Activated T-helper 1 cell treated with anti-CD3 and anti-CD28 coated beads, Interleukin-12 subunit alpha, Interleukin-12 subunit beta, Interleukin-2, Interleukin-4 antibody, amounts not matched to agents 30 ng/mL and 10 ng/mL and 1 ng/mL, durations not matched to agents 14 hours and 24 hours and 36 hours (primary cell): Measurements from ENCODE around the gene ZYG11B. TPM values are rescaled to one million over a fixed set of nuclear protein-coding genes. Genes with fewer than 3 reads are reported as not detected.
"Not testable (repeated sequence)": the region's sequence is repeated elsewhere in the genome, so short reads cannot be mapped to it uniquely, and the experiment has no call there.

Experiments used
- DNase-seq: peaks from one replicate; pipeline ENCODE4 v3.0.0; 2021; ENCODE audit warnings: low spot score
- H3K27ac Mint-ChIP-seq: one replicate; pipeline ENCODE4 v1.8.0; 2021; ENCODE audit warnings: mild to moderate bottlenecking, mixed read lengths
- H3K27me3 Mint-ChIP-seq: one replicate; pipeline ENCODE4 v1.8.0; 2022; ENCODE audit warnings: mild to moderate bottlenecking, moderate library complexity, mixed read lengths; ENCODE audit not compliant: insufficient read depth
- H3K36me3 Mint-ChIP-seq: one replicate; pipeline ENCODE4 v1.8.0; 2021; ENCODE audit warnings: low read depth, mixed read lengths
- H3K4me1 Mint-ChIP-seq: one replicate; pipeline ENCODE4 v1.8.0; 2021; ENCODE audit warnings: low read depth, mixed read lengths
- H3K4me3 Mint-ChIP-seq: one replicate; pipeline ENCODE4 v1.8.0; 2021; ENCODE audit warnings: mild to moderate bottlenecking, moderate library complexity, mixed read lengths
- H3K9me3 Mint-ChIP-seq: one replicate; pipeline ENCODE4 v1.8.0; 2021; ENCODE audit warnings: mixed read lengths
- intact Hi-C: fragments of 100-400 bp; cut with micrococcal nuclease; formaldehyde crosslinking; loops from one replicate; pipeline ENCODE4 v1.15.1; 2024
- total RNA-seq: library from RNA; stranded (reverse); gene quantifications from 2 replicates; pipeline ENCODE4 v1.2.3, GENCODE V29; 2022

ZYG11B gene
- total RNA-seq, 1 donor from 2014 or later = 8.4 TPM

DNA sequence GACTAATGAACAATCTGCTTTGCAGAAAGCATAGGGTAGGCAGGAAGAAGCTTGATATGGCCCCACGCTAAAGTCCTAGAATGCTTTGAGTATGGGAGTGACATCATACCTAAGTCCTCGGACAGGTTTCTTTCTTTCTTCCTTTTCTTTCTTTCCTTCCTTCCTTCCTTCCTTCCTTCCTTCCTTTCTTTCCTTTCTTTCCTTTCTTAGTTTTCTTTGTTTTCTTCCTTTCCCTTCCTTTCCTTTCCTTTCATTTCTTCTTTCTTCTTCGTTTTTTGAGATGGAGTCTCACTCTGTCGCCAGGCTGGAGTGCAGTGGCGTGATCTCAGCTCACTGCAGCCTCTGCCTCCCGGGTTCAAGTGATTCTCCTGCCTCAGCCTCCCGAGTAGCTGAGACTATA, 67.5 kb downstream of the ZYG11B start:
- H3K9me3 Mint-ChIP-seq, DNase-seq, H3K27ac Mint-ChIP-seq, H3K4me1 Mint-ChIP-seq, H3K36me3 Mint-ChIP-seq, intact Hi-C loops, H3K4me3 Mint-ChIP-seq, H3K27me3 Mint-ChIP-seq: not testable (repeated sequence)

DNA sequence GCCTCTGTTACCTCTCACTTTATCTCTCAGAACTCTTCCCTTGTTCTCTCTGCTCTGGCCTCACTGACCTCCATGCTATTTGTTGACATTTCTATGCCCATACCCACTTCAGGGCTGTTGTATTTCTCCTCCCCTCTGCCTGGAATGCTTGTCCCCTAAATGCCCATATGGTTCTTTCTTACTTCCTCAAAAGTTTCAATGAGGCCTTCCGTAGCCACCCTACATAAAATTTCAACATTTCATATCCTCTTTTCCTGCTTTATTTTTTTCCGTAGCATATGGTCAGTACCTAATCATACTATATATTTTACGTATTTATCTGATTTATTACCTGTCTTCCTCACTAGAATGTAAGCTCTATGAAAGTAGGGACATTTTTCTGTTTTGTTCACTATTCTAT, 69.2 kb downstream of the ZYG11B start:
- no peaks in the 10 kb centered on the region for H3K9me3 Mint-ChIP-seq
- no peak for DNase-seq
- intact Hi-C loops = no loop called here
- no peaks in the 10 kb centered on the region for H3K27me3 Mint-ChIP-seq
- no peak overlapping the region for H3K4me3 Mint-ChIP-seq
- H3K4me1 Mint-ChIP-seq = no peaks in the 10 kb centered on the region
- peaks cover 5% of the 10 kb centered on the region for H3K36me3 Mint-ChIP-seq
- H3K27ac Mint-ChIP-seq = no peak overlapping the region

DNA sequence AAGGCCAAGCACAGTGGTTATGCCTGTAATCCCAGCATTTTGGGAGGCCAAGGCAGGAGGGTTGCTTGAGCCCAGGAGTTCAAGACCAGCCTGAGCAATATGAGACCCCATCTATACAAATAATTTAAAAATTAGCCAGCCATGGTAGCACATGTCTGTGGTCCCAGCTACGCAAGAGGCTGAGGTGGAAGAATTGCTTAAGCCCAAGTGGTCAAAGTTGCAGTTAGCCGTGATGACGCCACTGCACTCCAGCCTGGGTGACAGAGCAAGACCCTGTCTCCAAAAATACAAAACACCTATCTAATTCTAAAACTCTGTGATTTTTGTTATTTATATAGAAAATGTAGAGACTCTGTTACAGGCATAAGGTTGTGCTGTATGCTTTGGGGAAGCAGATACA, 72.1 kb downstream of the ZYG11B start:
- Mint-ChIP-seq H3K27me3 (no peaks in the 10 kb centered on the region), H3K9me3 (no peaks in the 10 kb centered on the region), H3K4me3 (no peak overlapping the region), H3K4me1 (no peaks in the 10 kb centered on the region), H3K36me3 (peaks cover 5% of the 10 kb centered on the region), H3K27ac (no peak overlapping the region)
- intact Hi-C loops = no loop called here
- DNase-seq = no peak

DNA sequence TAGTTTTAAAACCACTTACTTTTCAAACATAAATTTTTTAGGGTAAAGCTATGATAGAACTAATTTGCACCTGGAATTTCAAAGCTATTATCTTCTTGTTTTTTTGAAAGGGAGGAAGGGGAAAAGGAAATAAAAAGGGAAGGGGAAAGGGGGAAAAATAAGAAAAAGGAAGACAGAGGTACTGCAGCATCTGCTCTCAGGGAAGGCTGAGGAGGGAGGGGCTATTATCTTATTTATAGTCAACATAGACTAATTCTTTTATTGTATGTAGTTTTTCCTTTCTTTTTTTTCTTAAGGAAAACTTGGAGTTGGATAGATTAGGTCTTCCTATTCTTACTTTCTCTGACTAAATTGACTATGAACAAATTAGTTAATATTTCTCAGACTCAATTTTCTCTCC, 74.8 kb downstream of the ZYG11B start:
- intact Hi-C loops = no loop called here
- Mint-ChIP-seq H3K27ac (no peak overlapping the region), H3K4me3 (no peak overlapping the region), H3K9me3 (no peaks in the 10 kb centered on the region), H3K27me3 (no peaks in the 10 kb centered on the region), H3K4me1 (no peaks in the 10 kb centered on the region), H3K36me3 (peaks cover 5% of the 10 kb centered on the region)
- no peak for DNase-seq

DNA sequence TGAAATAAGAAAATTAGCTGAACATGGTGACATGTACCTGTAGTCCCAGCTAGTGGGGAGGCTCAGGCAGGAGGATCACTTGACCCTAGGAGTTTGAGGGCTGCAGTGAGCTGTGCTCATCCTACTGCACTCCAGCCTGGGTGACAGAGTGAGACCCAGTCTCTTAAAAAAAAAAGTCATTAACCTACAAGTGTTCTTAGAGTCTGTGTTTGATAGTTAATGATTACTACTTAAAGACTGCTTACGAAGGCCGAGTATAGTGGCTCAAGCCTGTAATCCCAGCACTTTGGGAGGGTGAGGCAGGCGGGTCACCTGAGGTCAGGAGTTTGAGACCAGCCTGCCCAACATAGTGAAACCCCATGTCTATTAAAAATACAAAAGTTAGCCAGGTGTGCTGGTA, 77.8 kb downstream of the ZYG11B start:
- H3K36me3 Mint-ChIP-seq, intact Hi-C loops, H3K9me3 Mint-ChIP-seq, H3K27me3 Mint-ChIP-seq, DNase-seq, H3K4me3 Mint-ChIP-seq, H3K27ac Mint-ChIP-seq, H3K4me1 Mint-ChIP-seq: not testable (repeated sequence)

DNA sequence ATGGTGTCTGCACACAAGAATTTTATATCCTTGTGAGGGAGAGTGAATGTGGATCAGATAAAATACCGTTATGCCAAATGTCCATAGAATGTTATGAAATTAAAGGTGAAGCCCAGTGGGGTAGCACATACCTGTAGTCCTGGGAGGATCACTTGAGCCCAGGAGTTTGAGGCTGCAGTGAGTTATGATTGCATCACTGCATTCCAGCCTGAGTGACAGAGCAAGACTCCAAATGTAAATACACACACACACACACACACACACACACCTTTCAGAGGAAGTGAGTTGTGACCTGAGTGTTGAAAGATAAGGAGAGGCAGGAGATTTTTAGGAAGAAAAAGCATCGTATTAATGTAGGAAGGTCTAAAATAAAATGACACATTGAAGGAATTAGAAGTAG, 88.2 kb downstream of the ZYG11B start:
- H3K27ac Mint-ChIP-seq = no peak overlapping the region
- H3K27me3 Mint-ChIP-seq = no peaks in the 10 kb centered on the region
- H3K4me3 Mint-ChIP-seq = no peak overlapping the region
- no peak for DNase-seq
- H3K4me1 Mint-ChIP-seq = no peaks in the 10 kb centered on the region
- intact Hi-C loops = no loop called here
- H3K9me3 Mint-ChIP-seq = no peaks in the 10 kb centered on the region
- H3K36me3 Mint-ChIP-seq = peaks cover 7% of the 10 kb centered on the region

DNA sequence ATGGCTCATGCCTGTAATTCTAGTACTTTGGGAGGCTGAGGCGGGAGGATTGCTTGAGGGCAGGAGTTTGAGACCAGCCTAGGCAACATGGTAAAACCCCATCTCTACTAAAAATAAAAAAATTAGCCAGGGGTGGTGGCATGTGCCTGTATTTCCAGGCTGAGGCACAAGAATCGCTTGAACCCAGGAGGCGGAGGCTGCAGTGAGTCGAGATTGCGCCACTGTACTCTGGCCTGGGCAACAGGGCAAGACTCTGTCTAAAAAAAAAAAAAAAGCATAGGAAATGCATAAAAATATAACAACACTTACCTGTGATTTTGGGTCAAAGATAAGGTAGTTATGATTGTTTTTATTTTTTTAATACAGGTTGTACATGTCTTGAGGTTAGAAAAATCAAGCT, 94.6 kb downstream of the ZYG11B start:
- H3K36me3 Mint-ChIP-seq, intact Hi-C loops, H3K4me1 Mint-ChIP-seq, H3K27me3 Mint-ChIP-seq, H3K27ac Mint-ChIP-seq, DNase-seq, H3K9me3 Mint-ChIP-seq, H3K4me3 Mint-ChIP-seq: not testable (repeated sequence)

DNA sequence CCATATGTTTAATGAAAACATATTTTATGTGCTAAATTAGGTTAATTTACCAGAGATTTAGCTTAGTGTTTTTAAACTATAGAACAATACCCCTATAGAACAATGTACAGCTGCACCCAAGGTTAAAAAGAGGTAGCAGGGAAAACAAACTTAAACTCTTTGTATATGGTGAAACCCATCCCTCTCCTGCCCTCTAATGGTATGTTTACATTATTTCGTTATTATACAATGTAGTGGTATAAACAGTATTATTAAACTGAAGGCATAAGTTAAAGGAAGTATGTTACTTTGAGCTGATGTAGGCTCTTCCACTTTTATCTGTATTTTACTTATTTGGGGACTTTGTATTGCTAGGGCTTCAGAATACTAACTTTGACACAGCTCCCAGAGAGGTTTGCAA, 99.6 kb downstream of the ZYG11B start:
- H3K36me3 Mint-ChIP-seq = no peaks in the 10 kb centered on the region
- no peak for DNase-seq
- intact Hi-C loops = no loop called here
- no peaks in the 10 kb centered on the region for H3K27me3 Mint-ChIP-seq
- no peaks in the 10 kb centered on the region for H3K9me3 Mint-ChIP-seq
- H3K4me3 Mint-ChIP-seq = no peak overlapping the region
- no peak overlapping the region for H3K27ac Mint-ChIP-seq
- no peaks in the 10 kb centered on the region for H3K4me1 Mint-ChIP-seq

DNA sequence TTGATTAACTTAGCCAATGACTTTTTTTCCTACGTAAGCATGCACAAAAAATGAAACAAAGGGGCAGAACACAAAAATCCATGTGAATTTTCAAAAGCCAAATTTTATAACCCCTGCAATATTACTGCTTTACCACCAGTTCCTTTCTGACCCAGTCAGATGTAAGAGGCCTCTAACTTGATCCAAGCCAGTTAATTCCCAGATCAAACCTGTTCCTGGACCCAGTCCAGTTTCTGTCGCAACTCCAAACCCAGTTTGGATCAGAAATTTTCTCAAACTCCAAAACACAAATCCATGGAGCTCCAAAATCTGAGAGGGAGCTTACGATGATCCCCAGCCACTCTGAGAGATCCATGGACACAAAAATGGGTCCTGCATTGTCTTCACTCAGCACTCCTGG, 108.5 kb downstream of the ZYG11B start:
- Mint-ChIP-seq H3K4me3 (no peak overlapping the region), H3K4me1 (no peaks in the 10 kb centered on the region), H3K36me3 (no peaks in the 10 kb centered on the region), H3K27me3 (peaks cover 5% of the 10 kb centered on the region), H3K9me3 (no peaks in the 10 kb centered on the region), H3K27ac (no peak overlapping the region)
- intact Hi-C loops = no loop called here
- DNase-seq = no peak

DNA sequence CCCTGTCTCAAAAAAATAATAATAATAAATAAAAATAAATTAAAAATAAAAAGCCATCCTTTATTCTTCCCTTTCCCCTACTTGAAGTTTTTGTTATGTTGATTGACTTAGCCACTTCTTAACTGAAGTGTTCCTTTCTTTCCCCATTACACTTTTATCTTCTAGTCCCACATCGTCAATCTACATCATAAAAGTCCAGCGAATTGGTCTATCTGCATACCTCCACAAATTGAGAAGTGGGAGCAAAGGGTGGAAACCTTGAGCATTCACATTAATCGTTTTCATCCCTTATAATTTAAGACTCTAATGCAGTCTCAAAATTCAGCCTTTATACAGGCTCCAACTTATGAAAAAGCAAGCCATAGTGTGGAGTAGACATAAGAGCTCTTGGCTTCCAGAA, 109.8 kb downstream of the ZYG11B start:
- DNase-seq = no peak
- no peaks in the 10 kb centered on the region for H3K36me3 Mint-ChIP-seq
- H3K27ac Mint-ChIP-seq = no peak overlapping the region
- intact Hi-C loops = no loop called here
- H3K4me3 Mint-ChIP-seq = no peak overlapping the region
- H3K9me3 Mint-ChIP-seq = no peaks in the 10 kb centered on the region
- no peaks in the 10 kb centered on the region for H3K4me1 Mint-ChIP-seq
- peaks cover 5% of the 10 kb centered on the region for H3K27me3 Mint-ChIP-seq

DNA sequence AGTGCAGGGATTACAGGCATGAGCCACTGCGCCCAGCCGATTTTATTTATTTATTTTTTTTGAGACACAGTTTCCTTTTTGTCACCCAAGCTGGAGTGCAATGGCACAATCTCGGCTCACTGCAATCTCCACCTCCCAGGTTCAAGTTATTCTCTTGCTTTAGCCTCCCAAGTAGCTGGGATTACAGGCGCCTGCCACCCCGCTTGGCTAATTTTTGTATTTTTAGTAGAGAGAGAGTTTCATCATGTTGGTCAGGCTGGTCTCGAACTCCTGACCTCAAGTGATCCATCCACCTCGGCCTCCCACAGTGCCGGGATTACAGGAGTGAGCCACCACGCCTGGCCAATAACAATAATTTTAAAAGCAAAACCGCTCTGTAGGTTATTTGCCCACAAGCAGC, 112.9 kb downstream of the ZYG11B start:
- H3K4me3 Mint-ChIP-seq, DNase-seq, H3K4me1 Mint-ChIP-seq, H3K27ac Mint-ChIP-seq, H3K36me3 Mint-ChIP-seq, intact Hi-C loops, H3K9me3 Mint-ChIP-seq: not testable (repeated sequence)
- peaks cover 19% of the 10 kb centered on the region for H3K27me3 Mint-ChIP-seq

DNA sequence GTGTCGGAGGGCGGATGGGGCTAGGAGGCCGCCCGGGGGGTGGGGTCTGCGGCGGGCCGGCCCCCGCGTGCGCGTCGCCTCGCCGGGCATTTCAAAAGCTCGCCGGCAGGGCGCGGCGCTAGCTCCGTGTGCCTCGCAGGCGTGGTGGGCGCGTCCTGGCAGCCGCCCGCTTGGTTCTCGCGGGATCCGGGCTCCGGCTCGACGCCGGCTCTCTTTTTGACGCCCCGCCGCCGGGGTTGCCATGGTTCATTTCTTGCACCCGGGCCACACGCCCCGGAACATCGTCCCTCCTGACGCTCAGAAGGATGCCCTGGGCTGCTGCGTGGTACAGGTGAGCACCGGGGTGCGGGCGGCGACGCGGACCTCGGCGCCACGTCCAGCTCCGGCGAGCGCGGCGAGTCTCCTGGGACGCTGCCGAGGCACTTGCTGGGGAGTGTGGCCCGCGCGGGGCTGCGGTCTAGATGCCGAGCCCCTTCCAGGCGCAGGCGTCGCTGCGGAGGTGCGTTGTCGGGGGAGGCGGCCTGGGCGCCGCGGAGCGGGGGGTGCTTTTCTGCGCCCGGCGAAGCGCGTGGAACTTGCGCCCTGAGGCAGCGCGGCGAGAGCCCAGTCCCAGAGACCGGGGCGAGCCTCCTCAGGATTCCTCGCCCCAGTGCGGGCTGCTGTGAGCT, 116.5 kb downstream of the ZYG11B start, which contains the start of gene ZYG11A:
TSS of gene ZYG11A (plus strand) at position 118 of the 668 bp plus-strand sequence. CDS start at position 242, 124 bp downstream.
- peaks cover 34% of the 10 kb centered on the region for H3K27me3 Mint-ChIP-seq

DNA sequence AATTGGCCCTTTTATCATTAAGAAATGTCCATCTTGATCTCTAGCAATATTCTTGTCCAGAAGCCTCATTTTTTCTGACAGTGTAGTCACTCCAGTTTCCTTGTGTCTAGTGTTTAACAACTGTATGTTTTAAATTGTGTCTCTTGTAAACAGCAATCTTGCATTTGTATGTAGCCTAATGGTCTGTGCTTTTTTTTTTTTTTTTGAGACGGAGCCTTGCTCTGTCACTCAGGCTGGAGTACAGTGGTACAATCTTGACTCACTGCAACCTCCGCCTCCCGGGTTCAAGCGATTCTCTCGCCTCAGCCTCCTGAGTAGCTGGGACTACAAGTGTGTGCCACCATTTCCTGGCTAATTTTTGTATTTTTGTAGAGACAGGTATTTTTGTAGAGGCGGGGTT, 118.9 kb downstream of the ZYG11B start:
- not testable (repeated sequence) for H3K4me3 Mint-ChIP-seq, H3K36me3 Mint-ChIP-seq, H3K9me3 Mint-ChIP-seq, H3K4me1 Mint-ChIP-seq, H3K27ac Mint-ChIP-seq, DNase-seq
- peaks cover 34% of the 10 kb centered on the region for H3K27me3 Mint-ChIP-seq
- intact Hi-C loops = loop anchor here (10.0 kb wide), 1 partner anchor 350 kb away; the partner anchor contains the start of gene CPT2

More for the DNA sequence above, 116.5 kb downstream of the ZYG11B start, which contains the start of gene ZYG11A:
- H3K36me3 Mint-ChIP-seq = no peaks in the 10 kb centered on the region
- H3K27ac Mint-ChIP-seq = no peak within 1 kb of the TSS
- H3K9me3 Mint-ChIP-seq = no peaks in the 10 kb centered on the region
- intact Hi-C loops = loop anchor here (1.0 to 10.0 kb wide), 4 partner anchors 78 to 352 kb away; partner anchors contain the start of genes CPT2, ECHDC2 and ZYG11B
- peaks cover 8% of the 10 kb centered on the region for H3K4me1 Mint-ChIP-seq
- H3K4me3 Mint-ChIP-seq = peak within 1 kb of the TSS; percentile 77
- peak; percentile 75 for DNase-seq

DNA sequence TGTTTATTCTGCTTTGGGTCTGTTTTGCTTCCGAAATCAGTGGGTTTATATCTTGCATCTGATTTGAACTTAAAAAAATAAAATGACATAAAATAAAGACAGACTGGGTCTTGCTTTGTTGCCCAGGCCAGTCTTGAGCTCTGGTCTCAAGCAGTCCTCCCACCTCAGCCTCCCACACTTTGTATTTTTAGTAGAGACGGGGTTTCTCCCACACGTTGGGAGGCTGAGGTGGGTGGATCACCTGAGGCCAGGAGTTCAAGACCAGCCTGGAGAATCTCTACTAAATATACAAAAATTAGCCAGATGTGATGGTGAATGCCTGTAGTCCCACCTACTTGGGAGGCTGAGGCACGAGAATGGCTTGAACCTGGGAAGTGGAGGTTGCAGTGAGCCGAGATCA, 122.2 kb downstream of the ZYG11B start:
- Mint-ChIP-seq H3K9me3 (no peaks in the 10 kb centered on the region), H3K4me1 (peaks cover 7% of the 10 kb centered on the region), H3K27me3 (peaks cover 25% of the 10 kb centered on the region), H3K27ac (no peak overlapping the region), H3K4me3 (no peak overlapping the region), H3K36me3 (no peaks in the 10 kb centered on the region)
- intact Hi-C loops = loop anchor here (10.0 kb wide), 1 partner anchor 346 kb away; the partner anchor contains the start of gene CPT2
- DNase-seq = no peak
